ENCODE results near the gene CSF3R.

CSF3R gene

DNA sequence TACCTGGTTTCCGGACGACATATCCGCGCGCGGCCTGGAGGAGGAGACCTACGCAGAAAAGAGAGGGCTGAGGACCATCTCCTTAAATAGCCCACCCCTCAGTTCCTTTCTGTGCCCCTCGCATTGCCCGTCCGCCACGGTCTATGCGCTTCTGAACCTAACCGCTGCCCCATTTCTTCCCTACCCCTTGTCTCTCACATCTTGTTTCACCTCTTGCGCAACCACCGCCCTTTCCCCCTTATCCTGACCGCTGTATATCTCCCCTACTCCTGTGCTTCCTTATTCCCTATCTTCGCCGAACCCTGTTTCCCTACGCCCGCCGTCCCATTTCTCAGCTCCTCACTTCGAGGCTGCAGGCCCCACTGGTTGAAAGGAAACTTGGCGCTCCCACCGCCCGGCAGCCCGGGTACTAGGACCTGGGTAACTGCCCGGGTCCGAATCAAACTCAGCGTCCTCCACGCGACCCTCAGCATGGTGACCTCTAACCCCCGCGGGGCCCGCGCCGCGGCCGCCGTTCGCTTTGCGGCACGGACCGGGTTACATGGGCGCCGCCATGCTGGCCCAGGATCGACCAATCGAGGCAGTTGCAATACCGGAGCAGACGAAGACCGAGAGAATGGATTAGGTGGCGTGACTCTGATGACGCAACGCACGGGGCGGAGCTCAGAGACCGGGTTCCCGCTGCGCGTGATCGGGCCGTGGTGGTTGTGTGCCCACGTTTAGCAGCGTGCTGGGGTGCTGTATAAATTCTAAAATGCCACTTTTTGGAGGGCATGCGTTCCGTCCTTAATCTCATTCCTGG, 18.7 kb downstream of the CSF3R start, which contains the start of gene MRPS15:
Gene MRPS15, minus strand, starts transcription at position 582 of the 802 bp plus-strand sequence. Its CDS starts 109 bp downstream, at position 473.
- Mint-ChIP-seq H3K27me3 (no peaks in the 10 kb centered on the region), H3K4me1 (ENCODE audit: low read depth) (peaks cover 28% of the 10 kb centered on the region), H3K9me3 (ENCODE audit: low read depth) (no peaks in the 10 kb centered on the region), H3K36me3 (peaks cover 10% of the 10 kb centered on the region), H3K4me3 (peak within 1 kb of the TSS; percentile 100), H3K27ac (peak within 1 kb of the TSS; percentile 99)

GRCh38 chr1:36463463-36463802, 19.3 kb downstream of the CSF3R start:
- Mint-ChIP-seq H3K27me3 (no peaks in the 10 kb centered on the region), H3K4me1 (ENCODE audit: low read depth) (peaks cover 34% of the 10 kb centered on the region), H3K9me3 (ENCODE audit: low read depth) (no peaks in the 10 kb centered on the region), H3K36me3 (peaks cover 13% of the 10 kb centered on the region), H3K27ac (peak overlapping the region; percentile 99), H3K4me3 (peak overlapping the region; percentile 100)

DNA sequence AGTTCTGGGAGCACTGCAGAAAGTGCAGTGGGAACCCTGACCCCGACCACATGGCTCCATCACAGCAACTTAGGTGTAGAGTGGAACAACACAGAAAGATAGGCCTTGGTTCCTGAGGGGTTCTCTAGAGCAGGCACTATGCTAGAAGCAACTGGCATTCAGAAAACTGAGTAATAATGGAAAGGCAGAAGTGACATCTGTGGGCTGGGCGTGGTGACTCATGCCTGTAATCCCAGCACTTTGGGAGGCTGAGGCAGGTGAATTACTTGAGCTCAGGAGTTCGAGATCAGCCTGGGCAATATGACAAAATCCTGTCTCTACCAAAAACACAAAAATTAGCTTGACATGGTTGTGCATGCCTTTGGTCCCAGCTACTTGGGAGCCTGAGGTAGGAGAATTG, 23.8 kb downstream of the CSF3R start:
- peak overlapping the region; percentile 87 for H3K27ac Mint-ChIP-seq
- peaks cover 20% of the 10 kb centered on the region for H3K36me3 Mint-ChIP-seq
- no peaks in the 10 kb centered on the region for H3K27me3 Mint-ChIP-seq
- peak overlapping the region; percentile 46 for H3K4me3 Mint-ChIP-seq
- H3K9me3 Mint-ChIP-seq (ENCODE audit: low read depth): no peaks in the 10 kb centered on the region
- H3K4me1 Mint-ChIP-seq (ENCODE audit: low read depth): peaks cover 39% of the 10 kb centered on the region

GRCh38 chr1:36457691-36458090, 25.0 kb downstream of the CSF3R start:
- Mint-ChIP-seq H3K4me3 (no peak overlapping the region), H3K27ac (peak overlapping the region; percentile 87), H3K9me3 (ENCODE audit: low read depth) (no peaks in the 10 kb centered on the region), H3K27me3 (no peaks in the 10 kb centered on the region), H3K36me3 (peaks cover 20% of the 10 kb centered on the region), H3K4me1 (ENCODE audit: low read depth) (peaks cover 31% of the 10 kb centered on the region)

DNA sequence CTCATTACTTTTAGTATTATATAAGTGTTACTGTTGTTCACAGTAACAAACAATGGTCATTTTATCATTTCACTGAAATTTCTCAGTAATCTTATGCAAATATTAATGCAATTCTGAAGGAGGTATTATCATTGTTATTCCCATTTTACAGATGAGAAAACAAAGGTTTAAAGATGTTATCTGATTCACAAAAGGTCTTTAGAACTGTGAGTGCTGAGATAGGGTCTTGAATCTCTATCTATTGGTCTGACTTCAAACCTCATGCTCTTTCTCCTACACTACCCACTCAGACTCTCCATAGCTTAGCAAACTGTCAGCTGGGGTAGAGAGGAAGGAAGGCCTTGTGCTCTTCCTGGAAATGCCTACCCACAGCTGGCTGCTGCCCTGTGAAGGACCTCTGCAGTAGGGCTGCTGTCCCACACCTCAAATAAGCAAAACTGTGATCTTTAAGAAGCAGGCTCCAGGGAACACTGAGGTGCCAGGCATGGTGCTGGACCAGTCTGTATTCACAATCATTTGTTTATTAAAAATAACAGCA, 26.3 kb downstream of the CSF3R start:
- H3K4me1 Mint-ChIP-seq (ENCODE audit: low read depth): peaks cover 32% of the 10 kb centered on the region
- H3K9me3 Mint-ChIP-seq (ENCODE audit: low read depth): no peaks in the 10 kb centered on the region
- no peak overlapping the region for H3K27ac Mint-ChIP-seq
- H3K27me3 Mint-ChIP-seq: no peaks in the 10 kb centered on the region
- H3K4me3 Mint-ChIP-seq: no peak overlapping the region
- peaks cover 16% of the 10 kb centered on the region for H3K36me3 Mint-ChIP-seq

- Mint-ChIP-seq H3K27me3 (no peaks in the 10 kb centered on the region), H3K36me3 (peaks cover 12% of the 10 kb centered on the region), H3K4me1 (ENCODE audit: low read depth) (peaks cover 35% of the 10 kb centered on the region), H3K9me3 (ENCODE audit: low read depth) (no peaks in the 10 kb centered on the region), H3K27ac (peak overlapping the region; percentile 47), H3K4me3 (no peak overlapping the region)
Observed at GRCh38 chr1:36455386-36455785, 27.3 kb downstream of the CSF3R start.

DNA sequence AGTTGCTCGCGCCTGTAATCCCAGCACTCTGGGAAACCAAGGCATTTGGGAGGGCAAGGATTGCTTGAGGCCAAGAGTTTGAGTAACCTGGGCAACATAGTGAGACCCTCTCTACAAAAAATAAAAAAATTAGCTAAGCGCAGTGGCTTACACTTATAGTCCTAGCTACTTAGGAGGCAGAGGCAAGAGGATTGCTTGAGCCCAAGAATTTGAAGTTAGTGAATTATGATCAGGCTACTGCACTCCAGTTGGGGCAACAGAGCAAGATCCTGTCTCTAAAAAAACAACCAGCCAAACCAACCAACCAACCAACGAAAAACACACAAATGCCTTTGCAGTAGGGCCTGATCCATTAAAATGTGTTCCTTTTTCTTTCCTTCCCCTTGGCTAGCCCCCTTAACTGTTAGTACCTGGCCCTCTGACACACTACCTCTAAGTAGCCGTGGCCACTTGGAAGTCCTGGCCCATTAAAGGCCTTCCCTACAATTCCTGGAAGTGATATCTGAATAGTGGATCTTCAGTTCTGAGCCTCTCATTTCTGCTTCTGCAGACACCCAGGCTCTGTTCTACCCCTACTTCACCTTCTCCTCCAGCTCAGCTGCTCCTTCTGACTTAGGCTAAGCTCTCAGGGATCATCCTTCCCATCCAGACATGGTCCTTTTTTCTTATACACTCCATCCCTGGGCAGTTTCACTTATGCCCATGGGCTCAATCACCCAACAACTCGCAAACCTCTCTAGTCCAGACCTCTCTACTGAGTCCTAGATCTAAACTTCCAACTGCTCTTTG, 28.9 kb downstream of the CSF3R start:
- no peaks in the 10 kb centered on the region for H3K27me3 Mint-ChIP-seq
- H3K36me3 Mint-ChIP-seq: peaks cover 9% of the 10 kb centered on the region
- H3K27ac Mint-ChIP-seq: no peak overlapping the region
- H3K4me3 Mint-ChIP-seq: no peak overlapping the region
- H3K4me1 Mint-ChIP-seq (ENCODE audit: low read depth): peaks cover 32% of the 10 kb centered on the region
- H3K9me3 Mint-ChIP-seq (ENCODE audit: low read depth): no peaks in the 10 kb centered on the region

- Mint-ChIP-seq H3K27ac (no peak overlapping the region), H3K36me3 (peaks cover 6% of the 10 kb centered on the region), H3K4me1 (ENCODE audit: low read depth) (peaks cover 26% of the 10 kb centered on the region), H3K4me3 (no peak overlapping the region), H3K9me3 (ENCODE audit: low read depth) (no peaks in the 10 kb centered on the region), H3K27me3 (no peaks in the 10 kb centered on the region)
Observed at GRCh38 chr1:36453051-36453450, 29.7 kb downstream of the CSF3R start.

- Mint-ChIP-seq H3K27me3 (no peaks in the 10 kb centered on the region), H3K4me1 (ENCODE audit: low read depth) (peaks cover 16% of the 10 kb centered on the region), H3K4me3 (peak overlapping the region; percentile 91), H3K36me3 (peaks cover 2% of the 10 kb centered on the region), H3K27ac (peak overlapping the region; percentile 75), H3K9me3 (ENCODE audit: low read depth) (no peaks in the 10 kb centered on the region)
Observed at GRCh38 chr1:36450919-36451305, 31.8 kb downstream of the CSF3R start.

GRCh38 chr1:36450270-36450918, 32.3 kb downstream of the CSF3R start, which contains the start of gene OSCP1:
Gene OSCP1 (minus strand): TSS chr1:36450451. CDS start chr1:36450369, 82 bp downstream.
- Mint-ChIP-seq H3K36me3 (peaks cover 2% of the 10 kb centered on the region), H3K4me1 (ENCODE audit: low read depth) (peaks cover 16% of the 10 kb centered on the region), H3K4me3 (peak within 1 kb of the TSS; percentile 91), H3K27ac (peak within 1 kb of the TSS; percentile 91), H3K27me3 (no peaks in the 10 kb centered on the region), H3K9me3 (ENCODE audit: low read depth) (no peaks in the 10 kb centered on the region)

DNA sequence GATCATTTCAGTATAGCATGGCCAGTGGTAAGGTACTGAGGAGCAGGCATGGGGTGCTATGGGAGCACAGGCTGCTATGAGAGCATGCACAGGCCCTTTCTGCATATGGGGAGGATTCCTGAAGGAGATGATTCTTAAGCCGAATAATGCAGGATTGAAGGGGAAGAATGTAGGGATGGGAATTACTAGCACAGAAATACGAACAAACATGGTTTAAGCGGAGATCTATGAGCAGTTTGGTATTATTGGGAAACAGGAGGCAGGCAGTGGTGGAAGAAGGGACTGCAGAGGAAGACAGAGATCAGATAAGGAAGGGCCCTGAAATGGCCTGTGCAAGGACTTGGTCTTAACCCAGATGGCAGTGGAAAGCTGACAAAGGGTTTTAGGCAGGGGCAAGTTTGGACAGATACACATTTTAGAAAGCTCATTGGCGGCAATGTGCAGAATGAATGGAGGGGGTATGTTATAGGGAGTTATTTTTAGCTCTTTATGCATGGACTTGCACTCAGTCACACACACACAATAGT, 34.1 kb downstream of the CSF3R start:
- no peaks in the 10 kb centered on the region for H3K27me3 Mint-ChIP-seq
- no peak overlapping the region for H3K27ac Mint-ChIP-seq
- peak overlapping the region; percentile 9 for H3K4me3 Mint-ChIP-seq
- H3K36me3 Mint-ChIP-seq: no peaks in the 10 kb centered on the region
- peaks cover 16% of the 10 kb centered on the region for H3K4me1 Mint-ChIP-seq (ENCODE audit: low read depth)
- H3K9me3 Mint-ChIP-seq (ENCODE audit: low read depth): no peaks in the 10 kb centered on the region

DNA sequence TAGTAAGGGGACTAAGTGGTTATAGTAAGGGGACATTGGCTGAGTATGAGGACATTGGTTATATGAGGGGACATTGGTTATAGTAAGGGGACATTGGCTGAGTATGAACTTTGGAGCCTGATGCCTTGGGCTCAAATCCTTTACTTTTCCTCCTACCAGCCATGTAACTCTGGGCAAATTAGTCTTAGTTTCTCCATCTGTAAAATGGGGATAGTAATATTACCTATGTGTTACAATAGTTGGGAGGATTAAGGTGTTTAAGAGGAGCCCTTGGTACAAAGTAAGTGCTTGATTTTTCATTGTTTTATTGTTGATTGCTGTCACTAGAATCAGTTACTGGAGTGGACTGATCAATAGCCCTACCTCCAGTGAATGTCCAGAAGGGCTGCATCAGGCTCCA, 35.3 kb downstream of the CSF3R start:
- Mint-ChIP-seq H3K27ac (no peak overlapping the region), H3K4me1 (ENCODE audit: low read depth) (peaks cover 14% of the 10 kb centered on the region), H3K27me3 (no peaks in the 10 kb centered on the region), H3K9me3 (ENCODE audit: low read depth) (no peaks in the 10 kb centered on the region), H3K36me3 (no peaks in the 10 kb centered on the region), H3K4me3 (no peak overlapping the region)

DNA sequence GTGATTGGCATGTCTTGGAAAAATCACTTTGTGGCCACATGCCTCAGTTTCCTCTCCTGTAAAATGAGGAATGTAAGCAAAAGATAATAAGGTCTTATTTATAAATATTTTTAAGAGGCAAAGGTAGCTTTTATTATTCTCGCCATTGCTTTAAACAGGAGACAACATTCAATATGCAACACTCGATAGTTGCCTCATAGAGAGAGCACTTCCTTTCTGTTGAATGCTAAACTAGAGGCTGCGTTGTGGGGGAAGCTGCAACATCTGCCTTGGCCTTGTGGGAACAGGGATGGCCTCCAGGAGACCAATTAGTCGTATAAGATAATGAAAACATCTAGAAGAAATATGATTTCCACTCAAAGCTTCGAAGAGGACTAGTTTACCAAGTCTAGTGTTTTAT, 36.0 kb downstream of the CSF3R start:
- Mint-ChIP-seq H3K4me3 (no peak overlapping the region), H3K27me3 (no peaks in the 10 kb centered on the region), H3K27ac (no peak overlapping the region), H3K4me1 (ENCODE audit: low read depth) (peaks cover 14% of the 10 kb centered on the region), H3K9me3 (ENCODE audit: low read depth) (no peaks in the 10 kb centered on the region), H3K36me3 (no peaks in the 10 kb centered on the region)

DNA sequence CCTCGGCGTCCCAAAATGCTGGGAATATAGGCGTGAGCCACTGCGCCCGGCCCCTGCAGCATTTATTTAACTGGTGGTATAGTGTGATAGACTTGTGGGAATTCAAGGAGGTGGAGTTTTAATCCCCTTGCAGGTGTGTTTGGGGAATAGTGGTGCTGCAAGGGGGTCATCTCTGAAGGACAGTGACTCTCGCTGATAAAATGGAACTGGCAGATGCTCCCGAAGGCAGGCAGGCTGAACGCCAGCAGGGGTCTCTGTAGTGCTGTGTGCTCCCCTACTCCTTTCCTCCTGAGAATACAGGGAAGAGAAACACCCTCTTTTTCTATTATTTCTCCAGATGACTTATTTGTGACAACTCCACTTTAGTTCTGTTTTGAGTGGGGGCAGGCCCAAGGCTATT, 36.4 kb downstream of the CSF3R start:
- no peak overlapping the region for H3K4me3 Mint-ChIP-seq
- no peaks in the 10 kb centered on the region for H3K27me3 Mint-ChIP-seq
- no peaks in the 10 kb centered on the region for H3K36me3 Mint-ChIP-seq
- no peaks in the 10 kb centered on the region for H3K9me3 Mint-ChIP-seq (ENCODE audit: low read depth)
- no peak overlapping the region for H3K27ac Mint-ChIP-seq
- peaks cover 10% of the 10 kb centered on the region for H3K4me1 Mint-ChIP-seq (ENCODE audit: low read depth)

Measured in activated naive CD8-positive, alpha-beta T cell (primary cell).